ENCODE results near the gene APOL6. TPM values are rescaled to one million over a fixed set of nuclear protein-coding genes. Genes with fewer than 3 reads are reported as not detected.
A peak's percentile ranks its signal among the peaks of the same experiment; 100 is the strongest.

APOL6 gene
- total RNA-seq, 2 donors from 2014 or later = 15.3 to 26.5 TPM

- ATAC-seq (ENCODE audit: insufficient number of reproducible peaks, low FRiP score, low read depth) (no peak), DNase-seq (ENCODE audit: low spot score) (no peak)
- Histone ChIP-seq H3K9me3 (no peaks in the 10 kb centered on the region), H3K27ac (no peak overlapping the region), H3K4me1 (ENCODE audit: control insufficient read depth in 1 of 2, low read depth in 2 of 2) (peaks cover 11 to 24% of the 10 kb centered on the region in 2 donors), H3K4me3 (no peak overlapping the region), H3K27me3 (replicated peaks; ENCODE audit: insufficient read depth) (no peaks in the 10 kb centered on the region), H3K36me3 (no peaks in the 10 kb centered on the region)
- TF ChIP-seq, protein P1, sequence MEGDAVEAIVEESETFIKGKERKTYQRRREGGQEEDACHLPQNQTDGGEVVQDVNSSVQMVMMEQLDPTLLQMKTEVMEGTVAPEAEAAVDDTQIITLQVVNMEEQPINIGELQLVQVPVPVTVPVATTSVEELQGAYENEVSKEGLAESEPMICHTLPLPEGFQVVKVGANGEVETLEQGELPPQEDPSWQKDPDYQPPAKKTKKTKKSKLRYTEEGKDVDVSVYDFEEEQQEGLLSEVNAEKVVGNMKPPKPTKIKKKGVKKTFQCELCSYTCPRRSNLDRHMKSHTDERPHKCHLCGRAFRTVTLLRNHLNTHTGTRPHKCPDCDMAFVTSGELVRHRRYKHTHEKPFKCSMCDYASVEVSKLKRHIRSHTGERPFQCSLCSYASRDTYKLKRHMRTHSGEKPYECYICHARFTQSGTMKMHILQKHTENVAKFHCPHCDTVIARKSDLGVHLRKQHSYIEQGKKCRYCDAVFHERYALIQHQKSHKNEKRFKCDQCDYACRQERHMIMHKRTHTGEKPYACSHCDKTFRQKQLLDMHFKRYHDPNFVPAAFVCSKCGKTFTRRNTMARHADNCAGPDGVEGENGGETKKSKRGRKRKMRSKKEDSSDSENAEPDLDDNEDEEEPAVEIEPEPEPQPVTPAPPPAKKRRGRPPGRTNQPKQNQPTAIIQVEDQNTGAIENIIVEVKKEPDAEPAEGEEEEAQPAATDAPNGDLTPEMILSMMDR (IDR thresholded peaks at IDR 0.05) = no peak
These were observed 4.3 kb upstream of the APOL6 start for GRCh38 chr22:35643991-35644390.

DNA sequence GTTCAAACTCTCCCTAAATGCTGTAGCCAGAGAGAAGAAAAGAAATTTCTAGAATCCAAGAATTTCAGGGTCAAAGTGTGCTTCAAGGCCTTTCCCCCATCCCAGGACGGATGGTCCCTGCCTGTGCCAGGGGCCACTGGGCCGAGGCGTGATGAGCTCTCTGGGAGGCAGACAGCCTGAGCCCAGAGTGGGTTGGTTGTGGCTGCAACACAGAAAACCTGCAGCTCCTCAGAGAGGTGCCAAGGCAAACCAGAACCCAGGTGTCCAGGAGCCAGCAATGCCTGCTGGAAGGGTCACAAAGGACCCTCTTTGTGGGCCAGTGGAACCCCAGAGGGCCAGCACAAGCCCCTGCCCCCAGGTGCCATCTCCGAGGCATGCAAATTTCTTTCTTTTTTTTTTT is 2.6 kb upstream of the APOL6 start:
- Histone ChIP-seq H3K27ac (no peak overlapping the region), H3K4me3 (no peak overlapping the region), H3K9me3 (no peaks in the 10 kb centered on the region), H3K4me1 (ENCODE audit: control insufficient read depth in 1 of 2, low read depth in 2 of 2) (peaks cover 16 to 33% of the 10 kb centered on the region in 2 donors), H3K27me3 (replicated peaks; ENCODE audit: insufficient read depth) (no peaks in the 10 kb centered on the region), H3K36me3 (no peaks in the 10 kb centered on the region)
- ATAC-seq (ENCODE audit: insufficient number of reproducible peaks, low FRiP score, low read depth) (no peak), DNase-seq (ENCODE audit: low spot score) (no peak)
- TF ChIP-seq, protein P1 (IDR thresholded peaks at IDR 0.05) = no peak

GRCh38 chr22:35649026-35649553 is 844 bp downstream of the APOL6 start:
- no peak for ATAC-seq (ENCODE audit: insufficient number of reproducible peaks, low FRiP score, low read depth)
- Histone ChIP-seq H3K4me1 (ENCODE audit: control insufficient read depth in 1 of 2, low read depth in 2 of 2) (peaks cover 16 to 33% of the 10 kb centered on the region in 2 donors), H3K9me3 (no peaks in the 10 kb centered on the region), H3K27me3 (replicated peaks; ENCODE audit: insufficient read depth) (no peaks in the 10 kb centered on the region), H3K27ac (peak overlapping the region in 1 of 2 donors; percentile 77), H3K36me3 (no peaks in the 10 kb centered on the region), H3K4me3 (peak overlapping the region; percentile 88)
- DNase-seq (ENCODE audit: low spot score) = no peak
- TF ChIP-seq, protein P1 (IDR thresholded peaks at IDR 0.05) = no peak

DNA sequence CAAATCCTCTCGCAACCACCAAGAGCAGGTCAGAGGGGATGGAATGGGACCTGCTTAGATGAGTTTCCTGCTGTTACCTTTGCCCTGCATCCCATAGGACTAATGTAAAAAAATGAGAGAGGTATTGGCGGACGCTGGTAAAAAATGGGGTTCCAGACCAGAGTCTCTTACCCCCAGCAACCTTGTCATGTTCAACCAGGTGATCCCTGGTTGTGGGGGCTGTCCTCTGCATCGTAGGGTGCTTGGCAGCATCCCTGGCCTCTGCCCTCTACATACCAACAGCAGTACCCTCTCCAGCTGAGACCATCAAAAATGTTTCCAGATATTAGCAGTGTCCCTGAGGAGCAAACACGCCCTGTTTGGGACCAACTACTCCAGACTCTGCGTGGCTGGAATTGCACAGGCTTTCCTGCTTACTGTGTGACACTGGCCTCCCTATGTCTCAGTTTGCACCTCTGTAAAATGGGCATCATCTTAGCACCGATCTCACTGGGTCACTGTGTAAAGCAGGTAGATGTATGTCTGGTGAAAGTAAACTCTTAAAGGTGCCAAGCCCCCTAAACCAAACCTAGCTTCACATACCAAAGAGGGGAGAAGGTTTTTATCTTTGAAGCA is 1.5 kb downstream of the APOL6 start:
- no peaks in the 10 kb centered on the region for H3K36me3 ChIP-seq
- TF ChIP-seq, protein P1 (IDR thresholded peaks at IDR 0.05) = no peak
- no peaks in the 10 kb centered on the region for H3K27me3 ChIP-seq (replicated peaks; ENCODE audit: insufficient read depth)
- no peak for DNase-seq (ENCODE audit: low spot score)
- no peak for ATAC-seq (ENCODE audit: insufficient number of reproducible peaks, low FRiP score, low read depth)
- no peak overlapping the region for H3K27ac ChIP-seq
- no peaks in the 10 kb centered on the region for H3K9me3 ChIP-seq
- H3K4me3 ChIP-seq = peak overlapping the region; percentile 88
- peaks cover 16 to 33% of the 10 kb centered on the region in 2 donors for H3K4me1 ChIP-seq (ENCODE audit: control insufficient read depth in 1 of 2, low read depth in 2 of 2)

DNA sequence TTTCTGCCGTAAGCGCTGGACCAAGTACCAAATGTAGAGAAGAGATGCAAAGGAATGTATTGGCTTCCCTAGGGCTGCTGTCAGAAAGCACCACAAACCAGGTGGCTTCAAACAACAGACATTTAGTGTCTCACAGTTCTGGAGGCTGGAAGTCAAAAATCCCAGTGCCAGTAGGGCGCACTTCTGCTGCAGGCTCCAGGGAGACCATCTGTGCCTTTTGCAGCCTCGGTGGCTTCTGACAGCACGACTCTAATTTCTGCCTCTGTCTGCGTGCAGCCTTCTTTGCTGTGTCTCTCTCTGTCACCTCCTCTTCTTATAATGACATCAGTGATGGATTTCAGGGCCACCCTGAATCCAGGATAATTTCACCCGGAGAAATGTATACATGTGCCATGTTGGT is 2.8 kb downstream of the APOL6 start:
- peaks cover 16 to 31% of the 10 kb centered on the region in 2 donors for H3K4me1 ChIP-seq (ENCODE audit: control insufficient read depth in 1 of 2, low read depth in 2 of 2)
- no peak overlapping the region for H3K4me3 ChIP-seq
- H3K27me3 ChIP-seq (replicated peaks; ENCODE audit: insufficient read depth) = no peaks in the 10 kb centered on the region
- H3K9me3 ChIP-seq = no peaks in the 10 kb centered on the region
- H3K36me3 ChIP-seq = no peaks in the 10 kb centered on the region
- no peak for DNase-seq (ENCODE audit: low spot score)
- TF ChIP-seq, protein P1 (IDR thresholded peaks at IDR 0.05) = no peak
- no peak for ATAC-seq (ENCODE audit: insufficient number of reproducible peaks, low FRiP score, low read depth)
- no peak overlapping the region for H3K27ac ChIP-seq
